Hematopoietic multipotent progenitor cell treated with erythropoietin and hydrocortisone succinate and interleukin-3 and kit ligand, for 17 days (in vitro differentiated cells): ENCODE measurements around the gene CAMTA1.

ENCODE experiments used
- DNase-seq: peaks from one replicate; pipeline ENCODE4 v3.0.0-alpha.2; 2015; ENCODE audit warnings: low spot score

The CAMTA1 gene

DNA sequence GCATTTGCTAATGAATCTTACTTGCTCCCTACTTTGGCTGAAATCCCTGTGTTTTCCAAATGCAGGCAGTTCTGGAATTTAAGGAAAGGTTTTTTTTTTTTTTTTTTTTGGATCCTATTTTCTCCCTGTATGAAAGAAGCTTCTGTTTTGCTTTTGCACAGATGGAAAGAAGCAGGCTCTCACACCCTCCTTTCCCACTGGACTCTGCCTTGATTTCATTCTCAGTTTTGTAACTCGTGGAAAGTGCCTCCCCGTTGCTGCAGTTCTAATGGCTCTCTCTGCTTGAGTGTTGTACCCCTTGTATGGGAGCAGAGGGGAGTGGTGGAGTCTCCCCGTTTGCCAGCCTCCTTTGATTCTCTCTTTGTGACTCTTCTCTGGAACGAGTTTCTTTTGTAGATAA is 291.9 kb downstream of the CAMTA1 start:
- no peak for DNase-seq

DNA sequence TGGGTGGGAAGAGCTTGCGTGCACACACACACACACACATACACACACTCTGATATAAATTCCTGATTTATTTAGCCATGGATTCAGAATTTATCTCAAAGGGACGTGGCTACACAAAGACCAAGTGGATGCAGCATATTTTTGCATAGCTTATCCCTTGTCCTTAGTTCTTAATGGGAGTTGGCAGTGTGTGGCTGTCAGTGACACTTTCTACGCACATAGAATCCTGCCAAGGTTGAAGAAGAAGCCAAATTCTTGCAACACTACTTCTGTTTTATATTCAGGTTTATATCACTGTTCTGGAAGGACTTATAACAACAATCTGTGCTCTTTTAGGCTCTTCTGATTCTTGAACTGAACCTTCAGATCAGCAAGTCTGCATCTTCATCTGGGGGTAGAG is 292.7 kb downstream of the CAMTA1 start:
- DNase-seq = no peak

DNA sequence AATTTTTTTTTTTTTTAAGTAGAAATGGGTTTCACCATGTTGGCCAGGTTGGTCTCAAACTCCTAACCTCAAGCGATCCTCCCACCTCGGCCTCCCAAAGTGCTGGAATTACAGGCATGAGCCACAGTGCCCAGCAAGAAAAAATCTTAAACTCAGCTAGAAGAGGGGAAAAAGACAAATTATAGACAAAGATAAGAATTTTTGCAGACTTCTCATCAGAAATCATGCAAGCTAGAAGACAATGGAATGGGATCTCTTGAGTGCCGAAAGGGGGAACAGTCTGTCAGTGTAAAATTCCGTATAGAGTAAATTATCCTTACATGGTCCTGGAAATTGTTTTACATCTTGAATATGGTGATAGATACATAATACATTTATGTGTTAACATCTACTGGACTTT is 294.4 kb downstream of the CAMTA1 start:
- DNase-seq = no peak

DNA sequence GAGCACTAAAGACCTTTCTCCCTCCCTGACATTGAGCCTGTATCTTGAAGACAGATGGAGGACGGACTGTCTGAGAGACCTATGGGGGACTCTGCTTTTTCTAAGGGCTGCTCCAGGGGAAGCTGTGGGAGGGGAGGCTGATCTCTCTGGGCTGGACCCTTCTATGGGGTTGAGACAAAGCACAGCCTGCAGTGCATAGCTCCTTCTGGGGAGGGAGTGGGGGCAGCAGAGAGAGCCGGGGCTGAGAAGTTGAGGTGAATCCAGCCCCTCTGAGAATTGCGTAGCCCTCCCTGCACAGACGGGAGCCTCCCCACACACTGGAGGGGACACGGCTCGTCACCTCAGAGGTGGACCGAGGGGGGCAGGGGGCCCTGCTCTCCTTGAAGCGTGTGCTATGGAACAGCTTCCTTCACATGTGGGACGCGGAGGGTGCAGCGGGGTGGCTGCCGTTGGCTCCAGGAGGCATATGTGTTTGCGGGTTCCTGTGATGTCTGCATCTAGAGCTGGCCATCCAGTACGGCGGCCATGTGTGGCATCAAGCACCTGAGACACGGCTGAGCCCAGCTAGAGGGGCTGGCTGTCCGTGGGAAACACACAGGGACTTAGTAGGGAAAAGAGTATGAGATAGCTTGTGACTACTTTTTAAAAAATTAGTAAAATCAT is 299.1 kb downstream of the CAMTA1 start:
- DNase-seq = no peak

DNA sequence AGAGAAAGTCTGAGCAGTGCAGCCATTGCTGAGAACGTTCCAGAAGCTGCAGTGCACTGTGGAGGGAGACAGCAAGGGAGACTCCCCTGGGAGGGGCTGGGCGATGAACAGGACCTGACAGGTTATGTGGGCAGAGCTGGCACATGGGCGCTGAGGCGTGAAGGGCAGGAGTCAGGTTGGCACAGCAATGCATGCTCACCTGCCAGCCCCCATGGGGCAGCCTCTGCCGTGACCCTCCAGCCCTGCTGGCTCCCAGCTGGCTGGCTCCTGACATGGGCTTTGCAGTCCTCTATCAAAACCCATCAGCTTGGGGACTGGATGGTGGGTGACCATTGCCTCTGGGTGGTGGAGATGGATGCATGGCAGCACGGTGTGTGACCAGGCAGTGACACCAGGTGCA is 300.3 kb downstream of the CAMTA1 start:
- DNase-seq = no peak

DNA sequence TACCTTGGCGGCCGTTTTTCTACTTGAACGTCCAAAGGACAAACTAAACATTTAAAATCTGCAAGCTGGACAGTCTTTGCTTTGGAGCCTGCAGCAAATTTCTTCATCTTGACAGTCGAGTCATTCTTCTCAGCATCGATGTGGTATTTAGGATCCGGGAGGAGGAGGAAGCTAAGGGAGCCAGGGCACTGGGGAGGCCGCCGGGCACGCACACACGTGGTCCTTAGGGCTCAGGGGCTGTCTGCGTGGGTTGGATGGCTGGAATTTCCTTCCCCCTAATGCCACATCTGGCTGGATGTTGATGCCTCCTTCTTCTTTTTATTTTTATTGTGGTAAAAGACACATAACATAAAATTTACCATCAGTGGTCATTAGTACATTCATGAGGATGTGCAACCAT is 300.9 kb downstream of the CAMTA1 start:
- no peak for DNase-seq

DNA sequence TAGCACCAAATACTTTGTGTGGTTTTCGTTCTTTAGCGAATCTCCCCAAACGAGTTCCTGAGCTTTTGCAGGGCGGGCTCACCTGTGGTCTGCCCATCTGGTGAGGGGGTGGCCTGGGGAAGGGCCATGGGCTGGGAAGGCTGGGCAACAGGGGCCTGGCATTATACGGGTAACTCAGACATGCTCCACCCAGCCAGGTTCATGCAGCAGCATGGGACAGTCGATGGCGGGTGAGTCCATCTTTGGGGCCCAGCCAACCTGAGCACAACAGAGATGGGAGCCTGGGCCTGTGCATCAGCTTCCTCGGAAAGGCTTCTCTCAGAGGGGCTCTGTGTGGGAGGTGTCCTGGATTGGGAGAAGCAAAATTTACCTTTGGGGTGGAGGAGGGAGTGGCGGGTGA is 302.6 kb downstream of the CAMTA1 start:
- DNase-seq = no peak

DNA sequence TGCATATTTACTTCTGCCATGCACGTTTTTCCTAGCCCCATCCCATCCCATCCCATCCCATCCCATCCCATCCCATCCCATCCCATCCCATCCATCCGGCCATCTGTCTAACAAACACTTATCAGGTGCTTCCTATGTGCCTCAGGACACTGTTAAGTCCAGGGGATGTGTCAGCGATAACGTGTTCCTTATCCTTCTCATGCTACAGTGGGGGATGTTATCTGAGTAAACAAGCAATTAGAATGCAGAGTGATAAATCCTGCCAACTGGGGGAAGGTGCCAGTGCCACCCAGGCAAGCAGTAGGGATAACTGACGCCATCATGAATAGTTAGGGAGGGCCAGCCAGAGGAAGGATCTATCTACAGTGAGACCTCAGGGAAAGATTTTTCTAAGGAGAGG is 304.2 kb downstream of the CAMTA1 start:
- DNase-seq = no peak

DNA sequence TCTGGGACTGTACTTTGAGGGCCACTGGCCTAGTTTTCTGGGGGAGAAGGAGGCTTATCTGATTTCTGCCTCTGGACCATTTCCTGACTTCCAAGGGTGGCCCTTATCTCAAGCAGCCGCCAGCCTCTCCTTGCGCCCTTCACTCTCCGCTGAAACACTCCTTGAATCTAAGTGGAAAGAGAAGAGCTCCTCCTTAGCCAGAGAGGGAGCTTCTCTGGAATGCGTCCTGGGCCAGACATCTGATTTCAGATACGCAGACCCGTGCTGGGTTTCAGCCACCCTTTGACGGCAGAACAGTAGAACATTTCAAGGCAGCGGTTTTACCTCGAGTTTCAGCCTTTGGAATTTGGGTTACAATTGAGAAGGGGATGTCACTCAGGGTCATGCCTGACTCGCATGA is 308.0 kb downstream of the CAMTA1 start:
- no peak for DNase-seq

DNA sequence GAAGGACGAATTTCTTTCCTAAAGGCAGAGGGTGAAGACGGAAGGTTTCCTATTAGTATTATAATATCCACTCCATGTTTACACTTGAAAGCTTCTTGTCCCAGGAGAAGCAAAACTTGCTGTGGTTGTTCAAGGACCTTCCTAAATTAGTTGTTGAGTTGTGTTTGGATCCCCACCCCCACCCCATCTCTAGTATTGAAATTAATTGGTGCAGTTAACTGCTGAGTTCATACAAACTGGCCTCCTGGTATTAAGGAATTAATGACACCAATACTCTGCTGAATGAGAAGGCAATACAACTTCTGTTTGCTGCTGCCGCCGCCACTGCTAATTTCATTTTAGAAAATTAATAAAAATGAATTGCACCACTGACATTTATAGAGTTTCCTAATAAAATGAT is 308.8 kb downstream of the CAMTA1 start:
- no peak for DNase-seq

DNA sequence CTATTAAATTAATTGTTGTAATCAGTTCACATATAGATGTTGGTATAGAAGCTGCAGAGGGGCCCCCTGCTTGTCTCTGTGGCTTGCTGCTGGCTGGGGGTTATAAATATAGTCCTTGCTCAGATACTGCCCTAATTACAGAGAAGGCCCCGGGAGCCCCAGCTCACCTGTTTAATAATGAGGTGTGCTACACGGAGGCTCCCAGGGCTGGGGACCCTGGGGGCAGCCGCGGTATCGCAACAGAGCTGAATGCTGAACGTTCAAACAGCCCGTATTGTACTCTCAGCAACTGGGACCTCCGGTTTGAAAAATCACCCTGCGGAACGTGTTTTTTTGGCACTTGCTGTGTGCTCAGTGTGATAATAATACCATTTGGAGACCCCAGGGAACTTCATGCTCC is 309.3 kb downstream of the CAMTA1 start:
- no peak for DNase-seq

DNA sequence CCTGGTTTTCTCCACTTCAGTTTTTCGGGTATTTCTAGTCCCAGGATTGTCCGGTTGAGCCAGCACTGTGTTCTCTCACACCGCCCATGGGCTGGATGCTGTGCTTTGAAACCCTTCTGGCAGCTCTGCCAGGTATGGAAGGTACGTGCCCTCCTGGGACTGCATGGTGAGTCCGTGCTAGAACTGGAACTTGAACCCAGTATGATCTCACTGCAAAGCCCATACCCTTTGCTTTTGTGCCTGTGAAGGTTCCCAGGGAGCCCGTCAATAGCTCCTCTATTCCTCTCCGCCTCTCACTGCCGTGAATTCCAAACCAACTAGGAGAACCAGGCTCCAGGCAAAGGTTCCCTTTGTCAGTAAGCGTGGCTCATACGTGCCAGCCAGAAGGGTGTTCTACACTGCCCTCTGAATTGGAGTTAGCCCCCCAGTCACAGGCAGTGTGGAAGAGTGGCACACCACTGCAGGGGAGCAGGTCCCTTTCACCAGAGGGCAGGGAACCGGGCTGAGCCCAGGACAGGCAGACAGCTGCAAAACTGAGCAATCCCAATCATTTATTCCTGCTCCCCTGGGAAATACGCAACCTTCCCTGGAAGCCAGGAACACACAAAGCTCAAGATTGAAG is 310.2 kb downstream of the CAMTA1 start:
- no peak for DNase-seq

DNA sequence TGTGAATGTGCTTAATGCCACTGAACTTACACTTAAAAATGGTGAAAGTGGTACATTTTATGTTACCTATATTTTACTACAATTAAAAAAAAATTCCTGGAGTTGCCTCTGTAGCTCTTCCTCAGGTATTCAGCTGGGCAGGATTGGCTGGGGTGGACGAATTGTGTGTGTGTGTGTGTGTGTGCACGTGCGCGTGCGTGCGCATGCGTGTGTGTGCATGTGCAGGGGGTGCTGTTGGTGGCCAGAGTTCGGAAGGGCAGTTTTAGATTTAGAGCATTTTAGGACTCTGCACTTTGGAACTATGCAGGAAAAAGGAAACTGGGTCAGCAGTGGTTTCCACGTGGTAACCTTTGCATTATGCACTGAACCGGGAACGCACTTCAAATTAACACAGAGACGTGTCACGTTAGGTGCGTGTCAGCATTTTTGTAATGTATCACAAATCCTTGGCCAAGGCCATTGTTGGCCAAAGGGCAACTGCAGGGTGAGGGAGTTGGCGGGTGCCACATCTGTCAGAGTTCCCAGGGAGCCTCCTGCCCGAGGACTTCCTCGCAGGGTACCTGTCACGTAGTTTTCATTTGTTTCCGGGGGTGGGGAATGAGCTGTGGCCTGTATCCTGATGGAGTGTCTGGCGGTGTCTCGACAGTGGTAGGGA is 312.8 kb downstream of the CAMTA1 start:
- no peak for DNase-seq

DNA sequence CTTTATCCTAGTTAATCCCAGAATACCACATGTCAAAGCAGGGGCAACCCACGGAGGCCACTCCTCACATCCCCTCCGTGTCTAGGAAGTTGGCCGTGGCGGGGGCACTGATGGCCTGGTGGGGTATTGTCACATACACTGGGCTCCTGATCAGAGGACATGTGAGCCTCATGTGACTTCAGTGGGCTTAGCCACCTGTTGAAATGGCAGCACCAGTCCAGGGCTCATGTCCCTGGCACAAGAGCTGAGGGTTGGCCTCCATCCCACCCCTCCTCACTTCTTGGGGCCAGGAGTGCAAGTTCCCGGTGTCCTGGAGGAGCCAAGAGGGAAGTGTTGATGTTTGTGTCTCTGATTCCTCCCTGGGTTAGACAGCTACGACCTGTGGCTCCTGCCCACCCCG is 313.4 kb downstream of the CAMTA1 start:
- no peak for DNase-seq

DNA sequence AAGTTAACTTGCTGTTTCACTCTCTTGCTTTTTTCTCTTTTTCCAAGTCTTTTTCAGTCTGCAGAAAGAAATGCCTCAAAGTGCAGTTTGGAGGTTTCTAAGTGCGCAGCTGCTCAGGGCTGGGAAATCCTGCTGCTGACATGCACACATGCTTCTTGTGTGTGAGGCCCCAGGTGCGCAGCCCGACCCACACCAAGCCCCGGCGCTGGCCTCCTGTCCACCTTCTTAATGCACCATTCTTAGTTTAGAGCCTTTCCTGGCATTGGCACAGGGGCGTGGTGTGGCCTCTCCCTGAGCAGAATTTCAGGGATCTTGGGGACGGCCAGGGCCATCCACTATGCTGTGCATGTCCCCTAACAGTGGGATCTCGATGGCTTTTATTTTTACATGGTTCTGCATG is 315.2 kb downstream of the CAMTA1 start:
- no peak for DNase-seq

DNA sequence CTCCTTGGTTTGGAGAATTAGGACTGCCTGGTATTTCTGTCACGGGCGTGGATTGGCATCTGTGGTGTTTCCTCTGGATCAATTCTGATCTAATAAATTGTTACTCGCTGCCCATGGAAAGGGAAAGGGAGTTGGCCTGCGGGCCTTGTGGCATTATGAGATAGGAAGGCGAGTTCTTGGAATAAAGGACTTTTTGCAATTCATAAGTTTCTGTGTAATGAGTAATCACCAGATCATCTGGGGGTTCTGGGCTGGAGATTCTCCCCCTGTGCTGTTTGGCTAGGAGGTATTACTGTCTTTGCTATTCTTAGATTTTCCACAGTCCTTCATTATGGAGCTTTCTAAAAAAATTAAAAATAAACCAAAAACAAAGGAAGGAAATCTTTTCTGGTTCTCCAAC is 315.9 kb downstream of the CAMTA1 start:
- DNase-seq = no peak

DNA sequence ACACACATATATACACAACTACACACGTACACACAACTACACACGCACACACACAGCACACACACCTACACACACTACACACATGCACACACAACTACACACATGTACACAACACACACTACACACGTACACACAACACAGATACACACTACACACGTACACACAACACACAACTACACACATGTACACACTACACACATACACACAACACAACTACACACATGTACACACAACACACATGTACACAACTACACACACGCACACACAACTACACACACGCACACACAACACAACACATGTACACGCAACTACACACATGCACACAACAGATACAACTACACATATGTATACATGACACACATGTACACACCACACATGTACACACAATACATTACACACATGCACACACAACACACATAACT is 318.1 kb downstream of the CAMTA1 start:
- no peak for DNase-seq

DNA sequence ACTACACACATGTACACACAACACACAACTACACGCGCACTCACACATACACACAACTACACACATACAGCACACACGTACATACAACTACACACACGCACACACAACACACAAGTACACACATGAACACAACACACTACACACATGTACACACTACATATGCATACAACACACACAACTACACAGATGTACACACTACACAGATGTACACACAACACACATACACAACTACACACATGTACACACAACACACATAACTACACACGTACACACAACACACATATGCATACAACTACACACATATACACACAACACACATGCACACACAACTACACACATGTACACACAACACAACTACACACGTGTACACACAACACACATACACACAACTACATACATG is 318.6 kb downstream of the CAMTA1 start:
- no peak for DNase-seq

DNA sequence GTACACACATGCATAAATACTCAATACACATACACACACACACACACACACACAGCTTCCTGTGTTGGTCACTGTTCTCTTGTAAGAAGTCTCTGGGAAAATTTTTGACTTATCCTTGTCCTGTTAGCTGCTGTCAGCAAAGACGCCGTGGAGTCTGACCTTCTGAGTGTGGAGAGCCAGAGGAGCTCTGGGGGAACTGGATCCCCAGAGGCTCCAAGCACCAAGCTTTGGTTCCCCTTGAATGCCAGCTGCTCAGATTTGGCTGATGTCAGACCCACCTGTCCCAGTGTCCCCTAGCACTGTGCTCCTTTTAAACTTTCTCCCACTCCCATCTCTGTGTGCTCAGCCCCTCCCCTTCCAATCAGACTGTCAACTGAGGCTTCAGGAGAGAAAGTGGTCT is 319.1 kb downstream of the CAMTA1 start:
- no peak for DNase-seq

DNA sequence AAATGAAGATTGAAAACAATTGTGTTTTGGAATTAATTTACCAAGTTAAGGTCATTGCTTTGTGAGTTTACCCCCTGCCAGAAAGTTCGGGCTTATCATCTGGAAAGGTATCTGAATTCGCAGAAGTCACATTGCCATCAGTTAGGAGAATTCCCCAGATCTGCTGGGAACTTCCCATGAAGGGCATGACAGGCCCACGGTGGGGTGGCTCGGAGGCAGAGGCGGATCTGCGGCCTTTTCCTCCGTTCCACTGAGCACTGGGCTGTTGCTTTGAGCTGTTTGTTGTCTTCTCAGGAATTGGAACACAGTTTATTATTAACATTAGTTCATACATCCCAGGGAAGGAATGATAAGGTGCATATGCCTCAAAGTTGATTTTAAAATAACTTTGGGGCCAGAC is 320.0 kb downstream of the CAMTA1 start:
- no peak for DNase-seq

DNA sequence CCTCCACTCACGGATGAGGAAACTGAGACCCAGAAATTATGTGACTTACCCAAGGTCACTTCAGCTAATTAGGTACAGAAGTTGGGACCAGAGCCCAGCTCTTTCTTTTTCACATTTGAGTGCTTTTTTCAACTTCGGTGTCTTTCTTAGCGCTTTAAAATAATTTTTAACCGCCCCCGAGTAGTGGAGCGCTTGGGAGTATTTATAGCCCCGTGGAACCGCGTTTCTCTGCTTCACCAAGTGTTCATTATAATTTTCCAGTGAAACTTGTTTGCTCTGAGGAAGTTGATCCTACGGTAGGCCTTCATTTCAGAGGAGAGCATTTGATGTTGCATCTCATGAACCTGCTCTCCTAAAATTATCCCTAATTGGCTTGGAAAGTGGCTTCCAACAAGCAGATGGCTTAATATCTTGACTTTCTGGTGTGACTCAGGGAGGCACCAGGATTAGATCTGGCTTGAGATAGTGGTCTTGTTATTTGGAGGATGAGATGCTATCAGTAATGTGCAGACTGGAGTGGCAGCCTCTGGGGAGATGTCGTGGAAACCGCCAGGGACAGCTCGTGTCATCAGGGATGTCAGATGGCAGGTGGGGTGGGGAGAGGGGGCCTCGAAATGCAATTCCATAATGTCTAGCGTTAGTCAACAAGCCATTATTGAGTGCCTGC is 321.3 kb downstream of the CAMTA1 start:
- no peak for DNase-seq

DNA sequence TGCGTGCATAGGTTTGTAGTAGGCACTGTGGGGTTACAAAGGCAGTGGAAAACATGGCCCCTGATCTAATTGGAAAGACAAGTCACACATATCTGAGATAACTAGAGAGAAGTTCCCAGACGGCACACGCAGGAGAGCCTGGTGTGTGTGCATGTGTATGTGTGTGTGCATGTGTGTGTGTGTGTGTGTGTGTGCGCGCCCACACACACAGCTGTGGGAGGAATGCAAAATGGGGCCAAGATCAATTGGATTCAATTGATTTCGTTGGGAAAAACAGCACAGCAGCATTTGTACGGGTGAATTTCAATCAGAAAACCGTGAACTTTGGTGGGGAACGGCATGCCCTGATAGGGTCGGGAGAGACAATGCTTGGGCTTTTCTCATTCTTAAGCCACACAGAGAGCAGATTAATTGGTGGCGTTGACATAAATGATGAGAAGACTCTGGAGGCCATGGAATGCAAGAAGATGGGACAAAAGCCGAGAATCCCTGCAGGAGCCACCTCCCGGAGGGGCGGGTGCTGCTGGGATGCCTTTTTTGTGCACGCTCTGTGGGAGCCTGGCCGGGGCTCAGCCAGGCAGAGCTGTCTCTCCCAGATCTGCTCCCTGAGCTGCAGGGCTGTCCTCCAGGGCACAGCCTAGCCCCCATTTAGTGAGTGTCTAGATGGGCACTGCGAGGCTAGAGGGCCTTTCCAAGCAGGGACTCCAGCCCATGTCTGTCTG is 322.0 kb downstream of the CAMTA1 start:
- DNase-seq = no peak

DNA sequence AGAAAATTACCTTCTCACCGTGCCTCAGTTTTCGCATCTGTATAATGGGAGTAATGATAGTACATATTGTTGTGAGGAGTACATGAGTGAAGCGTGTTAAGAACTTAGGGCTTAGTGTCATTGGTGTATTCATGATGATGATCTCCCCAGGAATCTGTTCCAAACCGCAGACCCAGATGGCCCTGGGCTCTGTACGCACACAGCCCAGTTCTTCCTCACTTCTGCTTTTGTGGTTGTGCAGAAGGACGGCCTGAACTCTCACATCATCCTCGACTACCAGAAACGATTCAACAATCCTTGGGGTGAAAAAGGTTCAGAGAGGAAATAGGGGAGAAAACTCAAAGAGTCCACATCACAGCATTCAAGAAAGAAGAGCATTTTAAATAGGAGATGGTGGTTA is 323.0 kb downstream of the CAMTA1 start:
- DNase-seq = no peak
